Measurements from ENCODE around the gene NOS3.
A peak's percentile ranks its signal among the peaks of the same experiment; 100 is the strongest.
"Not testable (repeated sequence)": the region's sequence is repeated elsewhere in the genome, so short reads cannot be mapped to it uniquely, and the experiment has no call there.

NOS3 gene

GRCh38 chr7:151005566-151005965 lies 14.7 kb downstream of the NOS3 start:
- DNase-seq = no peak

- DNase-seq = no peak
Observed at GRCh38 chr7:151006590-151007300, 15.9 kb downstream of the NOS3 start.

- DNase-seq = no peak
Observed at GRCh38 chr7:151007469-151007898, 16.7 kb downstream of the NOS3 start.

- no peak for DNase-seq
Observed at GRCh38 chr7:151008143-151008510, 17.3 kb downstream of the NOS3 start.

- DNase-seq = no peak
Observed at GRCh38 chr7:151008511-151009323, 17.9 kb downstream of the NOS3 start.

- DNase-seq = no peak
Observed at GRCh38 chr7:151009327-151010036, 18.7 kb downstream of the NOS3 start.

GRCh38 chr7:151010037-151010306 lies 19.2 kb downstream of the NOS3 start:
- no peak for DNase-seq

- DNase-seq = no peak
Observed at GRCh38 chr7:151010307-151011096, 19.7 kb downstream of the NOS3 start.

- no peak for DNase-seq
Observed at GRCh38 chr7:151011097-151011409, 20.2 kb downstream of the NOS3 start.

- not testable (repeated sequence) for DNase-seq
Observed at GRCh38 chr7:151011616-151012015, 20.8 kb downstream of the NOS3 start.

GRCh38 chr7:151012031-151012692 lies 21.3 kb downstream of the NOS3 start:
- no peak for DNase-seq

GRCh38 chr7:151012911-151013347 lies 22.1 kb downstream of the NOS3 start:
- DNase-seq = no peak

GRCh38 chr7:151013356-151013732 lies 22.5 kb downstream of the NOS3 start:
- no peak for DNase-seq

- no peak for DNase-seq
Observed at GRCh38 chr7:151013733-151014497, 23.1 kb downstream of the NOS3 start.

- DNase-seq = no peak
Observed at GRCh38 chr7:151014950-151015349, 24.1 kb downstream of the NOS3 start.

- no peak for DNase-seq
Observed at GRCh38 chr7:151015967-151016366, 25.1 kb downstream of the NOS3 start.

- no peak for DNase-seq
Observed at GRCh38 chr7:151016505-151016904, 25.7 kb downstream of the NOS3 start.

- DNase-seq = no peak
Observed at GRCh38 chr7:151016942-151017341, 26.1 kb downstream of the NOS3 start.

GRCh38 chr7:151017370-151017952 lies 26.6 kb downstream of the NOS3 start:
- no peak for DNase-seq

- peak; percentile 49 for DNase-seq
Observed at GRCh38 chr7:151017953-151018420, 27.2 kb downstream of the NOS3 start.

- DNase-seq = peak; percentile 57
Observed at GRCh38 chr7:151018421-151019129, 27.8 kb downstream of the NOS3 start.
